Ishikawa (cell line): ENCODE measurements around the gene HBZ.
A peak's percentile ranks its signal among the peaks of the same experiment; 100 is the strongest.

Source experiments
- CEBPB ChIP-seq: IDR thresholded peaks from 2 replicates; pipeline ENCODE4 v1.6.1; 2012
- CREB1 ChIP-seq: IDR thresholded peaks from 2 replicates; pipeline ENCODE4 v1.6.1; 2012; ENCODE audit warnings: low read depth
- EGR1 ChIP-seq: IDR thresholded peaks from 2 replicates; pipeline ENCODE4 v1.6.1; 2012
- EP300 ChIP-seq: IDR thresholded peaks from 2 replicates; pipeline ENCODE4 v1.6.1; 2012; ENCODE audit warnings: borderline replicate concordance
- FOXM1 ChIP-seq: IDR thresholded peaks from 2 replicates; pipeline ENCODE4 v1.6.1; 2012; ENCODE audit warnings: low read depth, borderline replicate concordance
- MAX ChIP-seq: IDR thresholded peaks from 2 replicates; pipeline ENCODE4 v1.6.1; 2012
- NFIC ChIP-seq: IDR thresholded peaks from 2 replicates; pipeline ENCODE4 v1.6.1; 2012
- RAD21 ChIP-seq: IDR thresholded peaks from 2 replicates; pipeline ENCODE4 v1.6.1; 2012; ENCODE audit warnings: low read depth
- REST ChIP-seq: IDR thresholded peaks from 2 replicates; pipeline ENCODE4 v1.6.1; 2012; ENCODE audit warnings: low read depth, mild to moderate bottlenecking
- TAF1 ChIP-seq: IDR thresholded peaks from 2 replicates; pipeline ENCODE4 v1.6.1; 2012; ENCODE audit warnings: low read depth, mild to moderate bottlenecking
- TCF12 ChIP-seq: IDR thresholded peaks from 2 replicates; pipeline ENCODE4 v1.6.1; 2012; ENCODE audit warnings: low read depth
- TEAD4 ChIP-seq: IDR thresholded peaks from 2 replicates; pipeline ENCODE4 v1.6.1; 2012
- USF1 ChIP-seq: IDR thresholded peaks from 2 replicates; pipeline ENCODE4 v1.6.1; 2012
- YY1 ChIP-seq: IDR thresholded peaks from 2 replicates; pipeline ENCODE4 v1.6.1; 2012; ENCODE audit warnings: low read depth
- ZBTB7A ChIP-seq: IDR thresholded peaks from 2 replicates; pipeline ENCODE4 v1.6.1; 2012; ENCODE audit warnings: low read depth

The HBZ gene

GRCh38 chr16:180101-180675 is 27.7 kb downstream of the HBZ start, which contains the start of gene HBQ1:
Gene HBQ1, plus strand, starts transcription at chr16:180459. Its CDS starts 28 bp downstream, at chr16:180487.
- TF ChIP-seq EGR1 (no peak), TAF1 (no peak), USF1 (no peak), ZBTB7A (no peak), REST (no peak), TEAD4 (no peak), NFIC (no peak), TCF12 (no peak), EP300 (no peak)

GRCh38 chr16:180681-181564 is 28.5 kb downstream of the HBZ start:
- TF ChIP-seq ZBTB7A (no peak), TEAD4 (0 out of 2 replicates have a peak, but pooled peaks have one; percentile 9), TCF12 (peak; percentile 28; the same call in 1 of the 2 replicates), CREB1 (no peak), FOXM1 (no peak), YY1 (0 out of 2 replicates have a peak, but pooled peaks have one; percentile 25), MAX (peak; percentile 99), NFIC (no peak), TAF1 (no peak), RAD21 (peak; percentile 72; the same call in 1 of the 2 replicates), CEBPB (no peak), REST (no peak), EP300 (no peak), EGR1 (no peak), USF1 (no peak)

GRCh38 chr16:181565-182021 is 29.1 kb downstream of the HBZ start:
- TF ChIP-seq CEBPB (no peak), REST (no peak), TCF12 (no peak), TEAD4 (no peak), USF1 (no peak), ZBTB7A (no peak), YY1 (no peak), FOXM1 (no peak), TAF1 (no peak), MAX (no peak), EGR1 (no peak), RAD21 (no peak), EP300 (no peak), CREB1 (no peak), NFIC (no peak)
